ENCODE results near the gene NPY. TPM values are rescaled to one million over a fixed set of nuclear protein-coding genes. Genes with fewer than 3 reads are reported as not detected.
"Not testable (repeated sequence)": the region's sequence is repeated elsewhere in the genome, so short reads cannot be mapped to it uniquely, and the experiment has no call there.

Gene NPY
- polyA plus RNA-seq, 1 donor (not counting 4 experiments of a cell fraction or from before 2014, with no cell fraction given), result not detected

GRCh38 chr7:24251568-24251967 is 32.4 kb upstream of the NPY start:
- Histone ChIP-seq H3K4me1 (ENCODE audit: control insufficient read depth, extremely low read depth, insufficient read depth, low read length) (no peaks in the 10 kb centered on the region), H3K36me3 (ENCODE audit: control insufficient read depth in 2 of 2, extremely low read depth in 1 of 2, insufficient read depth in 2 of 2, low read length in 2 of 2) (no peaks in the 10 kb centered on the region), H3K4me2 (ENCODE audit: control insufficient read depth, extremely low read depth, insufficient read depth, low read depth, low read length) (no peak overlapping the region), H3K27ac (ENCODE audit: control insufficient read depth, insufficient read depth, low read length) (no peak overlapping the region), H3K79me2 (ENCODE audit: control insufficient read depth, insufficient read depth, low read length) (no peaks in the 10 kb centered on the region), H4K20me1 (ENCODE audit: control insufficient read depth, extremely low read depth, insufficient read depth, low read length) (no peaks in the 10 kb centered on the region), H2AFZ (ENCODE audit: control insufficient read depth, low read length) (no peak overlapping the region), H3K9me3 (ENCODE audit: control insufficient read depth, low read depth, low read length) (no peaks in the 10 kb centered on the region), H3K9me1 (ENCODE audit: control insufficient read depth, extremely low read depth, insufficient read depth, low read length) (no peaks in the 10 kb centered on the region), H3K4me3 (ENCODE audit: control insufficient read depth in 2 of 3, extremely low read depth in 1 of 3, insufficient read depth in 2 of 3, low read depth in 1 of 3, low read length in 3 of 3) (no peak overlapping the region), H3K9ac (ENCODE audit: control insufficient read depth, extremely low read depth, insufficient read depth, low read length) (no peak overlapping the region), H3K27me3 (ENCODE audit: control insufficient read depth, extremely low read depth, insufficient read depth, low read length) (no peaks in the 10 kb centered on the region)
- DNase-seq (ENCODE audit: low read depth, low spot score) (no peak), FAIRE-seq (no peak)
- TF ChIP-seq, protein P1, sequence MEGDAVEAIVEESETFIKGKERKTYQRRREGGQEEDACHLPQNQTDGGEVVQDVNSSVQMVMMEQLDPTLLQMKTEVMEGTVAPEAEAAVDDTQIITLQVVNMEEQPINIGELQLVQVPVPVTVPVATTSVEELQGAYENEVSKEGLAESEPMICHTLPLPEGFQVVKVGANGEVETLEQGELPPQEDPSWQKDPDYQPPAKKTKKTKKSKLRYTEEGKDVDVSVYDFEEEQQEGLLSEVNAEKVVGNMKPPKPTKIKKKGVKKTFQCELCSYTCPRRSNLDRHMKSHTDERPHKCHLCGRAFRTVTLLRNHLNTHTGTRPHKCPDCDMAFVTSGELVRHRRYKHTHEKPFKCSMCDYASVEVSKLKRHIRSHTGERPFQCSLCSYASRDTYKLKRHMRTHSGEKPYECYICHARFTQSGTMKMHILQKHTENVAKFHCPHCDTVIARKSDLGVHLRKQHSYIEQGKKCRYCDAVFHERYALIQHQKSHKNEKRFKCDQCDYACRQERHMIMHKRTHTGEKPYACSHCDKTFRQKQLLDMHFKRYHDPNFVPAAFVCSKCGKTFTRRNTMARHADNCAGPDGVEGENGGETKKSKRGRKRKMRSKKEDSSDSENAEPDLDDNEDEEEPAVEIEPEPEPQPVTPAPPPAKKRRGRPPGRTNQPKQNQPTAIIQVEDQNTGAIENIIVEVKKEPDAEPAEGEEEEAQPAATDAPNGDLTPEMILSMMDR (optimal IDR thresholded peaks at IDR 0.05 in 1 of 3, IDR thresholded peaks at IDR 0.05 in 1 of 3, conservative IDR thresholded peaks at IDR 0.05 in 1 of 3; ENCODE audit: extremely low read depth in 1 of 3, insufficient read depth in 2 of 3, low read length in 3 of 3), result no peak
- TF ChIP-seq EZH2 (IDR thresholded peaks at IDR 0.05; ENCODE audit: low read length), result no peak
- dilution Hi-C loops (cut with MboI; ENCODE audit: extremely low pct_ligation_motif_present, low sequenced_read_pairs), result no loop called here

DNA sequence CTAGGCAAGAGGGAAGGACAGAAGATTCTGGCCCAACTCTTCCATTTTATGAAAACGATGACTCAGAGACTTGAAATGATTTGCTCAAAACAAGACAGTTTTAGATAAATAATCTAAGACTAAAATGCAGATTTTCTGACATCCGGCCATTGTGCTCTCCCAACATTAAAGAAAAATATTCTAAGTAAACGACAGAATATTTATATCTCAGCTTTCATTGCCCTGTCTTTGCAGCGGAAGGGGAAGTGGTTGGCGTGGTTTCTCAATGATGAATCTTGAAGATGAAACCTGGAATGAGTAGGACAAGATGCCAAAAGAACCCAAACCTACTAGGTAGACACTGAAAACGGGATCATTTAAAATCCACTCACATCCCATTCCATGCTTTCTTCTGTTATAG is 28.9 kb upstream of the NPY start:
- no peaks in the 10 kb centered on the region for H3K4me1 ChIP-seq (ENCODE audit: control insufficient read depth, extremely low read depth, insufficient read depth, low read length)
- no peaks in the 10 kb centered on the region for H3K9me3 ChIP-seq (ENCODE audit: control insufficient read depth, low read depth, low read length)
- dilution Hi-C loops (cut with MboI; ENCODE audit: extremely low pct_ligation_motif_present, low sequenced_read_pairs), result no loop called here
- H4K20me1 ChIP-seq (ENCODE audit: control insufficient read depth, extremely low read depth, insufficient read depth, low read length), result no peaks in the 10 kb centered on the region
- no peaks in the 10 kb centered on the region for H3K79me2 ChIP-seq (ENCODE audit: control insufficient read depth, insufficient read depth, low read length)
- H2AFZ ChIP-seq (ENCODE audit: control insufficient read depth, low read length), result no peak overlapping the region
- no peak overlapping the region for H3K9ac ChIP-seq (ENCODE audit: control insufficient read depth, extremely low read depth, insufficient read depth, low read length)
- no peak for TF ChIP-seq EZH2 (IDR thresholded peaks at IDR 0.05; ENCODE audit: low read length)
- TF ChIP-seq, protein P1 (optimal IDR thresholded peaks at IDR 0.05 in 1 of 3, IDR thresholded peaks at IDR 0.05 in 1 of 3, conservative IDR thresholded peaks at IDR 0.05 in 1 of 3; ENCODE audit: extremely low read depth in 1 of 3, insufficient read depth in 2 of 3, low read length in 3 of 3), result no peak
- H3K36me3 ChIP-seq (ENCODE audit: control insufficient read depth in 2 of 2, extremely low read depth in 1 of 2, insufficient read depth in 2 of 2, low read length in 2 of 2), result no peaks in the 10 kb centered on the region
- H3K4me2 ChIP-seq (ENCODE audit: control insufficient read depth, extremely low read depth, insufficient read depth, low read depth, low read length), result no peak overlapping the region
- DNase-seq (ENCODE audit: low read depth, low spot score) (no peak), FAIRE-seq (no peak)
- no peaks in the 10 kb centered on the region for H3K27me3 ChIP-seq (ENCODE audit: control insufficient read depth, extremely low read depth, insufficient read depth, low read length)
- H3K4me3 ChIP-seq (ENCODE audit: control insufficient read depth in 2 of 3, extremely low read depth in 1 of 3, insufficient read depth in 2 of 3, low read depth in 1 of 3, low read length in 3 of 3), result no peak overlapping the region
- H3K9me1 ChIP-seq (ENCODE audit: control insufficient read depth, extremely low read depth, insufficient read depth, low read length), result no peaks in the 10 kb centered on the region
- H3K27ac ChIP-seq (ENCODE audit: control insufficient read depth, insufficient read depth, low read length), result no peak overlapping the region

DNA sequence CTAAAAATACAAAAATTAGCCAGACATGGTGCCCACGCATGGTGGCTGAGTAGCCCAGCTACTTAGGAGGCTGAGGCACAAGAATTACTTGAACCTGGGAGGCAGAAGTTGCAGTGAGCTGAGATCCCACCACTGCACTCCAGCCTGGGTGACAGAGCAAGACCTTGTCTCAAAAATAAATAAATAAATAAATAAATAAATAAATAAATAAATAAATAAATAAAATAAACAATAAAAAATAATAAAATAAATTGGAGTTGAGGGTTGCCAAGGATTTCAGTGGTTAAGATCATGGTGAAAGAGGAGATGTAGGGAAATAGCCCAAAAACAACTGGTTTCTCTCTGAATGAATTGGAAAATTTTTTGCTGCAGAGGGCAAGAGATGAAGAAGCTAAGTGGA is 25.7 kb upstream of the NPY start:
- H4K20me1 ChIP-seq (ENCODE audit: control insufficient read depth, extremely low read depth, insufficient read depth, low read length); DNase-seq (ENCODE audit: low read depth, low spot score); H3K4me1 ChIP-seq (ENCODE audit: control insufficient read depth, extremely low read depth, insufficient read depth, low read length); H3K4me2 ChIP-seq (ENCODE audit: control insufficient read depth, extremely low read depth, insufficient read depth, low read depth, low read length); H2AFZ ChIP-seq (ENCODE audit: control insufficient read depth, low read length); H3K27me3 ChIP-seq (ENCODE audit: control insufficient read depth, extremely low read depth, insufficient read depth, low read length); H3K9ac ChIP-seq (ENCODE audit: control insufficient read depth, extremely low read depth, insufficient read depth, low read length); H3K9me1 ChIP-seq (ENCODE audit: control insufficient read depth, extremely low read depth, insufficient read depth, low read length); H3K27ac ChIP-seq (ENCODE audit: control insufficient read depth, insufficient read depth, low read length); dilution Hi-C loops (cut with MboI; ENCODE audit: extremely low pct_ligation_motif_present, low sequenced_read_pairs); FAIRE-seq; H3K79me2 ChIP-seq (ENCODE audit: control insufficient read depth, insufficient read depth, low read length); H3K9me3 ChIP-seq (ENCODE audit: control insufficient read depth, low read depth, low read length); H3K36me3 ChIP-seq (ENCODE audit: control insufficient read depth in 2 of 2, extremely low read depth in 1 of 2, insufficient read depth in 2 of 2, low read length in 2 of 2); H3K4me3 ChIP-seq (ENCODE audit: control insufficient read depth in 2 of 3, extremely low read depth in 1 of 3, insufficient read depth in 2 of 3, low read depth in 1 of 3, low read length in 3 of 3): not testable (repeated sequence)
